SU-DHL-6 (cell line): ENCODE measurements around the gene AGRN.

Experiments used
- EZH2phosphoT487 ChIP-seq: fragments of 200-600 bp; sonication (generic), shearing (Covaris generic); conservative IDR thresholded peaks from 2 replicates; pipeline ENCODE4 v1.6.1; 2018; ENCODE audit warnings: mild to moderate bottlenecking, antibody characterized with exemption, low read length, moderate library complexity, mixed read lengths
- TF ChIP-seq, protein P1 (sequence below): fragments of 200-600 bp; sonication (generic); IDR thresholded peaks from one replicate; pipeline ENCODE4 v1.5.1; 2017; ENCODE audit warnings: antibody characterized with exemption, mild to moderate bottlenecking, low read length, moderate library complexity; ENCODE audit not compliant: insufficient read depth, poor library complexity, severe bottlenecking

- TF ChIP-seq, protein P1, sequence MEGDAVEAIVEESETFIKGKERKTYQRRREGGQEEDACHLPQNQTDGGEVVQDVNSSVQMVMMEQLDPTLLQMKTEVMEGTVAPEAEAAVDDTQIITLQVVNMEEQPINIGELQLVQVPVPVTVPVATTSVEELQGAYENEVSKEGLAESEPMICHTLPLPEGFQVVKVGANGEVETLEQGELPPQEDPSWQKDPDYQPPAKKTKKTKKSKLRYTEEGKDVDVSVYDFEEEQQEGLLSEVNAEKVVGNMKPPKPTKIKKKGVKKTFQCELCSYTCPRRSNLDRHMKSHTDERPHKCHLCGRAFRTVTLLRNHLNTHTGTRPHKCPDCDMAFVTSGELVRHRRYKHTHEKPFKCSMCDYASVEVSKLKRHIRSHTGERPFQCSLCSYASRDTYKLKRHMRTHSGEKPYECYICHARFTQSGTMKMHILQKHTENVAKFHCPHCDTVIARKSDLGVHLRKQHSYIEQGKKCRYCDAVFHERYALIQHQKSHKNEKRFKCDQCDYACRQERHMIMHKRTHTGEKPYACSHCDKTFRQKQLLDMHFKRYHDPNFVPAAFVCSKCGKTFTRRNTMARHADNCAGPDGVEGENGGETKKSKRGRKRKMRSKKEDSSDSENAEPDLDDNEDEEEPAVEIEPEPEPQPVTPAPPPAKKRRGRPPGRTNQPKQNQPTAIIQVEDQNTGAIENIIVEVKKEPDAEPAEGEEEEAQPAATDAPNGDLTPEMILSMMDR = no peak
- TF ChIP-seq EZH2phosphoT487 = no peak
Measured at GRCh38 chr1:1024149-1024770, 4.3 kb downstream of the AGRN start.
